Fibroblast of mammary gland (primary cell): ENCODE data around the gene DHODH.

ENCODE experiments used
- DNase-seq: peaks from one replicate; pipeline ENCODE4 v3.0.0-alpha.2; 2010; ENCODE audit warnings: low read depth
- H3K4me3 ChIP-seq: 2 replicates; pipeline ENCODE4 v1.5.1; 2011; ENCODE audit warnings: low read depth, mild to moderate bottlenecking, low read length, moderate library complexity; ENCODE audit not compliant: control insufficient read depth
- TF ChIP-seq, protein P1 (sequence below): conservative IDR thresholded peaks from 2 replicates; pipeline ENCODE4 v1.5.1; 2011; ENCODE audit warnings: low read depth, low read length, inconsistent platforms; ENCODE audit not compliant: control insufficient read depth, insufficient read depth

The DHODH gene

DNA sequence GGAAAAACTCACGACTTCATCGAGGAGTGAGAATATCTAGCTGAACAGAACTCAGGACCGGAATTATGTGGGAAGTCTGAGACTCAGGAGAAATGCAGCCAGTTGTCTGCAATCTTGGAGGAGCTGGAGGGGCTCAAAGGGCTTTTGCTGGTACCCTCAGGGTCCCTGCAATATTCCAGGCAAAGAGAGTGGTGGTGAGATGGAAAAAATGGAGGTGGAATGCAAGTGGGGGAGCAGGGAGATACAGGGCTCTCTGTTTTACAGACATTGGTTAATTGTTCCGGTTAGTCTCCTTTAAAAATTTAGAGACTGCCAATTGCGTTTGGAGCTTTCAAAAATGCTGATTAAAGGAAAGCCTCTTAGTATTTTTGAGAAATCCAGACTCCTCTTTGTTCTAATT lies 27.6 kb downstream of the DHODH start:
- TF ChIP-seq, protein P1, sequence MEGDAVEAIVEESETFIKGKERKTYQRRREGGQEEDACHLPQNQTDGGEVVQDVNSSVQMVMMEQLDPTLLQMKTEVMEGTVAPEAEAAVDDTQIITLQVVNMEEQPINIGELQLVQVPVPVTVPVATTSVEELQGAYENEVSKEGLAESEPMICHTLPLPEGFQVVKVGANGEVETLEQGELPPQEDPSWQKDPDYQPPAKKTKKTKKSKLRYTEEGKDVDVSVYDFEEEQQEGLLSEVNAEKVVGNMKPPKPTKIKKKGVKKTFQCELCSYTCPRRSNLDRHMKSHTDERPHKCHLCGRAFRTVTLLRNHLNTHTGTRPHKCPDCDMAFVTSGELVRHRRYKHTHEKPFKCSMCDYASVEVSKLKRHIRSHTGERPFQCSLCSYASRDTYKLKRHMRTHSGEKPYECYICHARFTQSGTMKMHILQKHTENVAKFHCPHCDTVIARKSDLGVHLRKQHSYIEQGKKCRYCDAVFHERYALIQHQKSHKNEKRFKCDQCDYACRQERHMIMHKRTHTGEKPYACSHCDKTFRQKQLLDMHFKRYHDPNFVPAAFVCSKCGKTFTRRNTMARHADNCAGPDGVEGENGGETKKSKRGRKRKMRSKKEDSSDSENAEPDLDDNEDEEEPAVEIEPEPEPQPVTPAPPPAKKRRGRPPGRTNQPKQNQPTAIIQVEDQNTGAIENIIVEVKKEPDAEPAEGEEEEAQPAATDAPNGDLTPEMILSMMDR = no peak
- H3K4me3 ChIP-seq = no peak overlapping the region
- DNase-seq = no peak

DNA sequence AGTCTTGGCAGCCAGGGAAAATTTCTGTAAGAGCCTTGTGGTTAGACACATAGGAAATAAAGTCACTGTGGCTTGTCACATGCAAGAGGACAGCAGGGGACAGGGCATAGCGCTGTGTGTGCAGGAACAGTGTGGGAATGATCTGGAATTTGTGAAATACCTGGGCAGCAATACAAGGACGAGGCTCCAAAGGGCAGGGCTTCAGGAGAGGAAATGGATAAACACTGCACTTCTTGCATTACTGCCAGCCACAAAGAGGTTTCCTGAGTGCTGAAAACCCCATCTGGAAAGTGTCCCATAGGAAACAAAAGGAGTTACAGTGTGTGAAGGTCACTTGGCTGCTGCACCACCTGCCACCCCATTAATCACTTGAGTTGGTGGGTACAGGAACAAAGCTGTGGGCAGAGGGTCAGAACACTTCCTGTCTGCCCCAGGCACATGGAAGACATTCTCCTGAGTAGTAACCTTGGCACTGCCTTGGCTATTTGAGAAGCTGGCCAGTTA lies 33.7 kb downstream of the DHODH start:
- TF ChIP-seq, protein P1 = no peak
- H3K4me3 ChIP-seq = no peak overlapping the region
- no peak for DNase-seq

DNA sequence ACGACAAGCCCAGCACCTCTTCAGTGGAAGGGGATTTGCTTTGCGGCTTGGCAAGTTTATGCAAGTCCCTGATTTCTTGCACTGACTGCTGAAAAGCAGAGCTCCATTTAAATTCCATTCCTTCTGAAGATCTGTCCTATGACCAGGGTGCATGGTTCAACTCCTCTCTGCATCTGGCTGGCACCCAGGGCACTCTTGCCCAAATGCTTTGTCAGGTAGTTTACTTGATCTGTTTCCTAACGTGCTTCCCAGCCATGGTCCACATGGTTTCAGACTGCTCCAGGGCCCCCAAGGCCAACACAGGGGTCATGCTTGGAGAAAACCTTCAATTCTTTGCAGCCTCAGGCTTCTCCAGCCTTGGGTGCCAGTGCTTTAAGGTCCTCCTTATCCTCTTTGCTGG lies 34.5 kb downstream of the DHODH start:
- DNase-seq = no peak
- no peak overlapping the region for H3K4me3 ChIP-seq
- TF ChIP-seq, protein P1 = no peak

DNA sequence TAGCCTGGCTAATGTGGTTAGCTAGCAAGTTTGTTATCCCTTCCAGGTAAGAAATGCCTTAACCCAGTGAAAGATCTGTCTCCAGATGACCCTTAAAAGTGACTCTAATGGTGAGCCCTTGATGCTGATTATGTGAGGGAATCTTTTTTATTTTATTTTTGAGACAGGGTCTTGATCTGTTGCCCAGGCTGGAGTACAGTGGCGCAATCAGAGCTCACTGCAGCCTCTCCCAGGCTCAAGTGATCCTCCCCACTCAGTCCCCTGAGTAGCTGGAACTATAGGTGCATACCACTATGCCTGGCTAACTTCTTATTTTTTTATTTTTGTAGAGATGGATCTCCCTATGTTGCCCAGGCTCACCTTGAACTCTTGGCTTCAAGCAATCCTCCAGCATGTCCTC lies 35.0 kb downstream of the DHODH start:
- DNase-seq = no peak
- H3K4me3 ChIP-seq = no peak overlapping the region
- TF ChIP-seq, protein P1 = no peak

DNA sequence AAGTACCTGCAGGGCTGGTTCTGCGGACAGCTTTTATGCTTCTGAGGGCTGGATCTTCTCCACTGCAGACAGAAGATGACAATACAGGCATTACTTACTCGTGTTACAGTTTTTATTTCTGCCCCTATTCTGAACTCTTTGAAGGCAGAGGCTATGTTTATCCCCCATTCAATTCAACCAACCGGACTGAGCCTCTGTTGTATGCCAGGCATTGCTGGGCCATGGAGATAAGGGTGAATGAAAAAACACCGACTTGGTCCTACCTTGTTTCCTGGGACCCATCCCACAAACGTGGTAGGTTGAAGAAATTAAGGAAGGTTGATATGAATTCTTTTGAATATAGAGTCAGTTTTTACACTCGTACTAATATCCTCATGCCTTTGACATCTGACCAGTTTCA lies 35.8 kb downstream of the DHODH start:
- H3K4me3 ChIP-seq = no peak overlapping the region
- no peak for DNase-seq
- TF ChIP-seq, protein P1 = no peak

DNA sequence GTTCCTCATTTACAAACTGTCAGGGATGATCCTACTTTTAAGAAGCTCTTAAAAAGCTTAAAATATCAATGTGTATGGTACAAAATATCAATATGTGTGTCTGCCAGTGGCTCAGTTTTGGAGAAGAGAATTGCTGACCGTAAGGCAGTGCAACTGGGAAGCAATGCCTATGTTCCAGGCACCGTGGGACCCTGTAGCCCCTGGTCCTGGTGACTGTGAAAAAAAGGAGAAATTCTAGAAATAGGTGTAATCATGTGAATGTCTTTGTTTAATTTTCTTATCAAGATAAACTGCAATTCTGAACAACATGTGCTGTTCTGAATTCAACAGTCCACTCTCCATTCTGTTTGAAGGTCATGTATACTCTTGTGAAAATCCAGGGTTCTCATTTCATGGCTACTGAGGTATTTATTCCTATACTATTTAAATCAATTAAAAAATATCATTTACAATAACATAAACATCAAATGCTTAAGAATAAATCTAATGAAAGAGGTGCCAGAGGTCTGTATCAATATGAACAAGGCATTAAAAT lies 36.3 kb downstream of the DHODH start:
- no peak for DNase-seq
- H3K4me3 ChIP-seq = no peak overlapping the region
- TF ChIP-seq, protein P1 = no peak

DNA sequence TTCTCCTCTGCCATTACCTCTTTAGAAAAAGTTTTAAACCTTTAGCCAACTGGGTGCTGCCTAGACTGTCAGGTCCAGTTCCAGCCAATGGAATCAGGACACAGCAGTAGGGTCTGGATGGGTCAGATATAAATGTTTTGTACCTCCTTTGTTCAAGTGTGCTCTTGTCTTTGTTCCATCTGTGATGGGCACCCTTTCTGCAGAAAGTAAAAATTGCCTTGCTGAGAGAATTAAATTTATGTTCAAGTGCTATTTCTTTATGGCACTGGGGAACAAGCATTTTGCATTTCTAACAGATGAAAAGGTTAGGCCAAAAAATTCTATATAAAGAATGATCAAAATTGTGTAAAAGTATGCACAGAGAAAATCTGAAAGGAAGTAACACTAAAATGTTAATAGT lies 40.6 kb downstream of the DHODH start:
- no peak for DNase-seq
- TF ChIP-seq, protein P1 = no peak
- no peak overlapping the region for H3K4me3 ChIP-seq
